GM18873 (cell line): ENCODE measurements around the gene JAZF1.

Experiments used
- ATAC-seq: cut with Tn5 transposase; IDR thresholded peaks from one replicate; pipeline ENCODE4 v1.9.1; 2021; ENCODE audit warnings: mild to moderate bottlenecking, moderate library complexity, moderate number of reproducible peaks; ENCODE audit not compliant: unreplicated experiment, low FRiP score

The JAZF1 gene

DNA sequence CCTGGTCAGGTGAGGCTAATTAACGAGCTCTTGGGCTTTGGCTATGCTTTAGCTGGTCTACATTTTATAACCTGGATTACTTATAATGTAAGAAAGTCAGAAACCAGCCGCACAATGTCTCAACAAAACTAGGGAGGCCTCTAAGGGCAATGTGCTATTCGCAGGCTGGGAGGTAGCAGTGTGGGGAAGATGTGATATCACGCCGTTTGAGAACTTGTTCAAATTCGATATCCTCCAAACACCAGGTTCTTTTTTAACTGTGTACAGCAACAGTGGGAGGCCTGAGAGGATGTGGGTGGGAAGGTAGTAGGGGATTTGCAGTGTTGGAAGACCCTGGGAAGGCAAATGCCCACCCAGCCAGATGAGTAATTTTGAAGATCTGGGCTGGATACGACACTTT is 184.5 kb downstream of the JAZF1 start:
- ATAC-seq, result no peak

DNA sequence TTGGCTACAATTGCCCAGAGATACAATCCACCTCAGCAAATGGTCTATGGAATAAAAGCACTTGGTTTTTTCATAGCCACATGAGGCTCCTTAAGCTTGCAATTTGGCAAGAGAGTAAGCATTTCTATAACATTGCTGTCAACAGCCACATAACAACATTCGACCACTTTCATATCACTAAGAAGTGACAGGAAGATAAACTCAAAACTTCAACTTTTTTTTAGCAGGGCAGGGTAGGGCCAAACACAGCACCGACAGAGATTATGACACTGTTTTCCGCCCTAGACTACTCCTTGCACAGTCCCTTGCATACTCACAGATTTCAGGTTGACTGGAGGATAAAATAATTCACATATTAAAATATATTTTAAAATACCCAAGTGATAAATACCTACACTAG is 185.4 kb downstream of the JAZF1 start:
- ATAC-seq, result no peak

DNA sequence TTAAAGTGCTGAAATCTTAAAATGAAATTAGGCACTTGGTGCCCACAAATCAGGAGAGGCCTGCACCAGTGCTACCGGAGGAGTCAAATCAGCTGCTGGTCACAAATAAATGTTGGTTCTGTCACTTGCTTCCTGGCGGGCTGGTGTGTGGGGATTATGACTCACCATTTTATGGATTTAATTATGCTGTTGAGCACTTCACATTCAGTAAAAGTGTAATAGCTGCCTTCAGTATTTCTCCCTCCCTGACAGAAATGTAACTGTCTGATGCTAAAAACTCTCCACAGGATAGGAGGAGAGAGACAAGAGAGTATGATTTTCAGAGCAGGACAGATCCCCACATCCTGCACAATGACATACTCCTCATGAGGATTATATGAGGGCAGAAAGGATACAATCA is 186.0 kb downstream of the JAZF1 start:
- ATAC-seq, result no peak

DNA sequence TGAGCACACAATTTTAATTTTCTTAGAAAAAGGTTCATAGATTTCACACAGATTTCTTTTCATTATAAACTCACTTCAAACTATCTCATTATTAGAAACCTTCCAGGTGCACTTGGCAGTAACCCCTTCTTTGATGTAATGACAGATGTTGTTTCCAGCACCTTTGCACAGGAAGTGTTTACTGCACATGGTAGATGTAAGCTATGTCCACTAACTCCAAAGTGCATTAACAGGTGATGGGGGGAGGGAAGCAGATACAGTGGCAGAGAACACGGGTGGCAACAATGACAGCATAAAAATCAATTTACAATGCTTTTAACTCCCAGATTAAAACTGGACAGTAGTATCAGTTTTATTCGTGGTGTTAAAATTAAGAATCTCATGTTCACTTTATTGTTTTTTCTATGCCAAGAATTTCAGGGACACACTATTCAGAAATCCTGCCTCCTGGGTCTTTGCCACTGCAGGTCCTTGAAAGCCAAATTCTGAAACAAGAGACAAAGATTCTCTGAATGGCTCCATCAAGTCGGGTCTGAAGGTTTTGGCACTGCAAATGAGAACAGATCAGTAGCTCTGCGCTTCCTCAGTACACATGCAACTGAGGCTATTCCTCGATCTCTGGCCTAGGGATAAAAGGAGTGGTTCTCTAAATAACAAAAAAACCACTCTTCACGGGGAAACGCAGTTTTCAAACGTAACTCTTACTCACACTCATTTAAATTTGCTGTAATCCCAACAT is 187.7 kb downstream of the JAZF1 start:
- ATAC-seq, result no peak

DNA sequence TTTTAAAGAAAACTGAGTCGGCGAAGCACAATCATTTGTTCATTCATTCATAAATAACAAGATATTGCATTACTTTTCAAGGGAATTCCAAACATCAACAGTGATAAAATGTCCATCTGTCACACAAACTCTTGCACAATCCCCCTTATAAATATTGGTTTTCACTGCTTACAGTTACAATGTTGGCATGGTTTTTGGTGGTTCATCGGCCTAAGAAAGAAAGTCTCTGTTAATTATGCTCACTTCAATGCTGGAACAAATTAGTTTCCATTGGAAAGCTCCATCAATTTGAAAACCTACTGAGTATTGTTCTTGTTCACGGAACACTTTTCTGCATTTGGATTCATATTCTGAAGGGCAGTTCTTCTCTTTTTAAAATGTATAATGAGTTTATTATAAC is 188.5 kb downstream of the JAZF1 start:
- ATAC-seq, result no peak

DNA sequence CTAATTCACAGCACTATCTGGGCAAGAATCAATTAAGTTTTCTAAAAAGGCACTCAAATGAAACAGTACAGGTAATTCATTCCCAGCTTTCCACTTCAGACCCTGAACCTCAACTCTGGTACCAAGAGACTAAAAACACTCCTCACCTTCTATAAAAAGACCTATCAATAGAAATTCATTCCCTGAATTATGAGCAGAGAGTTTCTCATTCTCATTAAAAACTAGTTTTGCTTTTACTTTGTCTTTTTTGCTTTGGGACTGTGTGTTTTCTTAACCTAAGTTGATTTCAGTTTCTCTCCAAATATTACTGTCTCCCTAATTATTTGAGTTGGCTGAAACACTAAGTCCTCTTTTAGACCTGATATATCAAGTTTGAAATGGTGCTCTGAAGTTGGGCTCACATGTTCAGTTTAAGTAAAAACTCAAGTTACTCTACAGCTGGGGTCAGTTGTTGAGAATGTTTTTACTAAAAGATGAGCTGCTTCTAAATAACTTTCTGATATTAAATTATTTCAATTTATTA is 189.5 kb downstream of the JAZF1 start:
- no peak for ATAC-seq

DNA sequence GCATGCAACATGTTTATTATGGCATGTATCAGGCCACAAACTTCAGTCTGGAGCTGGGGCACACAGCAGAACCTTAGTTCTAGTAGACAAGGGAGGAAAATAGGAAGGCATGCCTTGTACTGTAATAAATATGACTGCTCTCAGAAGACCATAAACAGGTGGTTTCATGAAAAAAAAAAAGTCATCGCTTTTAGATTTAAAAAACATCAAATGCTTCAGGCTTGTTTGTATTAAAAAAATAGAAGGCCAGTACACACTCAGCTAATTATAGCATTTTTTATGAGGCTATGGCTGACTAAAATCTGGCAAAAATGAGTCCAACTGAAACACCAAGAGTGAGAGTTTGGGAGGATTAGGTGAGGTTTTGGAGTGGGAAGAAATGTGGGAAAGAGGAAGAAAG is 204.1 kb downstream of the JAZF1 start:
- ATAC-seq, result no peak

DNA sequence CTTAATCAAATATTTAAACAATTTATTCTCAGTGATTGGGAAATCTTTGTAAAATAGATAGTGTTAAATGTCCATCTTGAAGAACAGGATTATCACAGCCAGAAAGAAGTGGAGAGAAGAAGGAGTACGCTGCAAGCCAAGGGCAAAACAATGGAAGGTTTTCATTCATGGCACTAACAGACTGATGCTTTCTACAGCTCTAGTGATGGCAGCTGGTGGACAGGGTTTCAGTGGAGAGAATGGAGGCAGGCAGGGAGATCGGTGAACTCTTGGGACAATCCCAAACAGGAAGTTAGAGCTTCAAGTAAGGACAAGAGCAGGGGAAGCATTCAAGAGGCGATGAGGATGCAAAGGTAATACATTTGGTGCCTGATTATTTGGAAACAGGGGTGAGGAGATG is 207.0 kb downstream of the JAZF1 start:
- no peak for ATAC-seq

DNA sequence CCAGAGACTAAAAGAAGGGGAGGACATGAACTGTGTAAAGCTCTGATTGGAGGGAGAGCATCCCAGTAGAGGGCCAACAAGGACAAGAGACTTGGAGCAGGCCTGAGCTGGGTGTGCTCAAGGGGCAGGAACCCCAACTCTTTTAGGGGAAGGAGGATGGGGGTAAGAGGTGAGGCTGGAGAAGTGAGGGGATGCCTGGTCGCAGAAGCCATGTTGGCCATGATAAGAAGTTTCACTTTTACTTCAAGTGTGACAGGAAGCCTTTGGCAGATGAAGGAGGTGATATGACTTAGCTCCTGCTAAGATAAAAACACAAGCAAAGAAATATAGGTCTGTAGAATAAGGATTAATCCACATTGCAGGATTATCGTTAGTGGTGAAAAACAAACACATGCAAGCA is 208.3 kb downstream of the JAZF1 start:
- no peak for ATAC-seq

DNA sequence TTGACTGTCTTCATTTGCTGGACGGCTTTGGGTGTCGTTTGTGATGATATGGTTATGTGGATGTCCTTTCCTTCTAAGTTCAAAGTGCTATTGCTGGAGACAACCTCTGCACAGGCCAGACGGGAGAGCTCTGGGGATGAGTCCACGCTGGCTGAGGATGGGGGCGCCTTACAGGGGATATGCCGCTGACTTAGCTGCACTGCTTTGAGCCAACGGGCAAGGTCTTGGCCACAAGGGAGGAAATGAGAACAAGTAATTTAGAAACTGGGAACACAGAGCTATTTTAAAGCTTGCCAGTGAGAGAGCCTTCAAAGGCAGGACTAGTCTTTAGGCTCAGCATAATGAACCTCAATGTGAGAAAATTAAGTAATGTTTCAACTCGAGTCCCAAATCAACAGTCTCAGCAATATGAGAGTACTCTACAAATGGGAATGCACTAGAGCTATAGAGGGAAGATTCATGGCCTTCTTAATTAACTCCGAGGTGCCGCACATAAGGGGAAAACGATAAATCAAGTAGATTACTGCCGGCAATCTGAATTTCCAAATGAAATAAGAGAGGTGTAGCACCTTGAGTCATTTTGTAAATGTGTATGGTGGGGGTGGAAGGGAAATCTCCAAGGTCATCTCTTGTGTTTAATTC is 209.3 kb downstream of the JAZF1 start:
- no peak for ATAC-seq

DNA sequence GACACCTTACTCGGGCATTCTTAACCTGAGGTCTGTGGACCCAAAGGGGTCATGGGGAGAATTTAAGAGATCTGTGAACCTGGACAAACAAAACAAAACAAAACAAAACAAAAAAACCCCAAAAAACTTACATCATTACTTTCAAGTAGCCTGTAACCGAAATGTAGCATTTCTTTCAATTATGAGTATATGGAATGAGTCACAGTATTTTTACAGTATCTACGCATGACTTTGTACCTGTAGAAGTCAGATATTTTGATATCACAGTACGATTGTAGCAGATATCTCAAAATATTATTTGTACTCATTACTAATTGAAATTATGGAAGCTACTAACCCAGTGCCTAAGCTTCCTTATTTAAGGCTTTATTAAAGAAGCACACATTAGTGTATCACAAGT is 210.2 kb downstream of the JAZF1 start:
- no peak for ATAC-seq

DNA sequence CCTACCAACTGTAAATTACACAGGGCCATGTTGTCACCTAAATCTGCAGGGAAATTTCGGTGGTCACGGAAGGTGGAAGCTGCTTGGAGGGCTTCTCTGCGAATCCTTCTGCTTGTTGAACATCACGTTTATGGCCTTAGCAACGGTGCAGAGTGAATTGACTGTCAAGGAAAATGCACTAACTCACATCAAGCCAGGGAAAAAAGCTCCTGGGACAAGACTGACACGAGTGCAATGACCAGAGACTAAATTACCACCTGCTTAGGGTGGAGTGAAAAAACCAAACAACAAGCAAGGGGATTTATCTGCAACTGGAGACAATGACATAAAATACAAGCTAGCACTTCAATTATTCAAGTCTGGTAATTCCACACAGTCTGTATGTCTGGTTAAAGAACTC is 211.2 kb downstream of the JAZF1 start:
- ATAC-seq, result no peak

DNA sequence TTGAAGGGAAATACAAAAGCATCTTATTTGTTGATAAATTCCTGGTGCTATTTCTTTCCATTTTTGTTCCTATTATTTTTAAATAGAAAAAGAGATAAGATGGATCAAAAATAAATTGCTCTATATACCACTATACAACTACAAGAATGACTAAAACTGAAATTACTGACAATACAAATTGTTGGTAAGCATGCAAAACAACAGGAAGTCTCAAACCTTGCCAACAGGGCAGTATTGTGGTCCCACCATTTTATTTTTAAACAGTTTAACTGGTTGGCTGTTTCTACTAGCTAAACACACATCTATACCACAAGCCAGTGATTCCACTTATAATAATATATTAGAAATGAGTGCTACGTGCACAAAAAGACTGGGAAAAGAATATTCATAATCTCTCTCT is 213.0 kb downstream of the JAZF1 start:
- peak; percentile 68 for ATAC-seq

DNA sequence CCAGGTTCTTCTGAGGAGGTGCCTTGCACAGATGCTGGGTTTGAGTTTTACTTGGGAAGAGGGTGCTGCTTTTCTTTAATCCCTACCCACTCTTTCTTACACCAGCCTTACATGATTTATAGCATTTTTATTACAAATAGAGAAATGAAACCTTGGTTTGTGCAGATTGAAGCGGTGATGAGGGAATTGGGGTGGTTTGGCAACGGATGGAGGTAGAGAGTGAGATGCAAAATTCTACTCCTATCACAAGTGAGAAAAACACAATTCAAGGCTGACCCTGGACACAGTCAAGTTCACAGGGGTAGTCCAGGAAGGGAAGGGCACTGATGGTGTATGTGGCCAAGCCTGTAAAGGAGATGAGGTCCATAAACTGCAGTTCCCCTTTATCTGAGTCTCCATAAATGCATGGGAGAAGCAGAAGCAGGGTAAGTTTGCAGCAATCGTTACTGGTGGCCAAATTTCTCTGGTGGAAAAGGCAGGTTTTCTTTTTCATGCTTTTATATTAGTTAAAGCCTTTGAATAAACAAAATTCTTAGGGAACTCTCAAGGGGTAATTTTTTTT is 214.3 kb downstream of the JAZF1 start:
- ATAC-seq, result no peak

DNA sequence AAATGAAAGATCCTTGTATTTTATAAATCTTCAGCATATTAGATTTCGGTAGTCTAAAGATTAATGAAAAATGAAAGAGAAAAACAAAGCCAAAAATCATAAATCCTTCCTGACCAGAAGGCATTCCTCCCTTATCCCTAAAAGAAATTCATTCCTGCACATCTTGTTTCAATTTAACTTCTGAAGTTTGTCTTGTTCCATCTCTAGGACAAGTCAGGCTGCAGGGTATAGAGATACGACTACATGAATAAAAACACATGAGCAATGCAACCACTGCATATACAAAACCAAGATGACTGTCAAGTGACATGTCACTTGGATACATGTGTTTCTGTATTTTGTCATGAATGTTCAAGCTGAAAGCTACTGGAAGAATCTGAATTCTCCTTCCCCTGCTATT is 214.9 kb downstream of the JAZF1 start:
- no peak for ATAC-seq

DNA sequence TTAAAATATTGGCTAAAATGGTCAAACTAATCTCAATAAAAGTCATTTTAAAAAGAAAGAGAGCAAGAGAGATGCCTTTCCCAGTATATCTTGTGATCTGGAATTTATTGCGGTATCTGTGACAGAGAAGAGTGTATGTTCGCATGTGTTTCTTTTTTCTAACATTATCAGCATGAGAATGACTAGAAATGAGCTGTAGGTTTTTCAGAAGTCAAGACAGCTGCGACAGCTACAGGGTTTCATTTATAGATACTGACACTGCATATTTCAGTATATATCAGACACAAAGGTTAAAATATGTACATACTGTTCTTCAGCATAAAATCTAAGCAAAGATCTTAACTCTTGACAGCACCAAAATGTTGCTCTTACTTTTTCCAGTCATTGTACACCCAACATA is 215.8 kb downstream of the JAZF1 start:
- no peak for ATAC-seq

DNA sequence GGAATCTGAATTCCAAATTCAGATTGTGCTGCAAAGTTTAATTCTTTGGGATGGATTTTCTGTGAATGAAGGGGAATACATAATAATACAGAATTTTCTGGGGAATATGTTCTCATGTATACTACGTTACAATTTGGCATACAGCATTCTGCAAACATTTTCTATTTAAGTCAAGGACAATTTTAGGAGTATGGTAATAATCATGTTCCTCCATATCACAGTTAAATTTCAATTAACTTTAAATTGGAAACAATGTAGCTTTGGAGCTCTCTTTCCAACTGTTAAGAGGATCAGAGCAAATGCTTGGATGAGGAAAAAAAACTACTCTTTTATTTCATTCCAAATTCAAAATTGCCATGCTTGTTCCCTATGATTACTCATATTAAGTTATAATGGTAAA is 217.5 kb downstream of the JAZF1 start:
- no peak for ATAC-seq

DNA sequence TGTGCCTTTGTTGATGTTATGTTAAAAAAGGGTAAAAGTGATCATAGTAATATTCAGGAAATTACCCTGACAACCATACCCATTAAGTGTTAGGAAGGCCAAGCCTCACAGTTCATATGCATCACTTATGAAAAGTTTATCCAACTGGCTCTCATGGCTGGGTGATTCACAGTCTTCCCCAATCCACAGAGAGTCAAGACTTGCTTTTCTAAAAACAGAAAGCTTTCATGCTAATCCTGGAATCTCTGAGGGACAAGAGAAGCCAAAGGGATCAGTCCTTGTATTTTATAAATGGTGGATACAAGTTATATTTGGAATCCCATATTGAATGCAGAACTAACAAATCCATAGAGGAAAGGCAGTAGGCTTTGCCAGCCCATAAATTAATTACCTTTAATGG is 218.3 kb downstream of the JAZF1 start:
- ATAC-seq, result no peak

DNA sequence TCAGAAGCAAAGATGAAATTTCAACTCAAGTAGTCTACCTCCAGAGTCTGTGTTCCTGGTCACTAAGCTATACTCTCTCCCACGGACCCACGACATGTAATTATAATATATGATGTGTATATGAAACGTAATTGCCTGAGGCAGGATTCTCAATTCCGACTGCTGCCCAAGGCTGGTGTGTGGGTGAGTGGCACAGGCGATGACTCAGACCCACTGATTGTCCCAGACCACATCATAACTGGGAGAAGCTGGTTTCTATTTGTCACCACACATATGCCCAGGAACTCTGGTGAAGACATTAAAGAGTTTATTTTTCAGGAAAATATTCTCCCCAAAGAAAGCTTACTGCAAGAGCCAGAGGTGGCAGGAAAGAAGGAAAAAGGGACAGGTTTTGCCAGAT is 219.3 kb downstream of the JAZF1 start:
- ATAC-seq, result no peak

DNA sequence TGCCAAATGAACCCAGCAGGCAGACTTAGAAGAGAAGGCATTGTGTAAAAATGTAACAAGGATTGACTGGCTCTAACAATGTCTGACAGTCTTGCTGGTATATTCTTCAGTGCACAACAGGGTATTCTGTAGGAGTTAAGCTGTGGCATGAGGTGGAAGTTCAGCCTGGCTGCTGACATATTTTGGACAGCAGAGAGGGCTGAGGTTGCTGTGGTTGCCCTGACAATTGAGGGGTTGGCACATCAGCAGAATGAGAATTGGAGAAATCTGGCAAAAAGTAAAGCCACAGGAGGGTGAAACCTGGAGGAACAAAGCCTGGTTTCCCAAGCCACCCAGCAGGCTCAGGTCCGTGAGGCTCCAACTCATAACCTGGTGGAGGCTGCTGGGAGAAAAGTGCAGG is 220.2 kb downstream of the JAZF1 start:
- ATAC-seq, result no peak

DNA sequence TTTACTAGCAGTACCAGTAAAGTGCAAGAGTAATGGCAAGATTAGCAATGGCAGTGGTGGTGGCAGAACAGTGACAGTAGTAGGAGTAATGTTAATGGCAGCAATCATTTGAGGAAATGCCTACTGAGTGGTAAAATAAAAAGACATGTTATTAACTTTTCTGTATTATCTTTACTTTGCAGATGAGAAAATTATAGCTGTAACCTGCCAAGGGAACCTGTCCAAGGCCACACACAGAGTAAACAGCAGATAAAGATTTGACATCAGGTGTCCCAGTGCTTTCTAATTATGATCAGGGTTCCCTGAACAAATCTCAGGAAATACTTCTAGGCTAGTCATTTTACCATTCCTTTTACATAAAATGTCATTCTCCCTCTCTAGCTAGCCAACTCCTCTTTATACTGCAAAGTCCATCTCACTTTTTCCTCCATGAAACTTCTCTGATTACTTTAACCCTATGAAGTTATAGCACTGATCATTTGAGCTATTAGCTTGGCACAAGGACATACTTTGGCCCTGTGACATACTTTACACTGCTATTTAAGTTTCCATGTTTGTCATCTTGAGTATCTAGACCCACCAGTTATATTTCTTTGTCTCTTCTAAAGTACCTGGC is 221.6 kb downstream of the JAZF1 start:
- no peak for ATAC-seq
